TTC549 (cell line): ENCODE data around the gene PLXNA4.
"Not testable (repeated sequence)": the region's sequence is repeated elsewhere in the genome, so short reads cannot be mapped to it uniquely, and the experiment has no call there.

ENCODE experiments used
- FAIRE-seq: peaks from 2 replicates; lab custom pipeline; 2012; peaks lifted over from hg19 to GRCh38; lab: Jason Lieb, UNC

PLXNA4 gene

GRCh38 chr7:132575982-132576720 lies at the start of gene PLXNA4:
PLXNA4 (minus strand) TSS chr7:132576470; CDS start chr7:132508693, 67,777 bp downstream.
- no peak for FAIRE-seq

- FAIRE-seq, result no peak
Observed at GRCh38 chr7:132625651-132626050, 49.4 kb upstream of the PLXNA4 start.

- FAIRE-seq, result no peak
Observed at GRCh38 chr7:132622081-132622480, 45.8 kb upstream of the PLXNA4 start.

GRCh38 chr7:132619967-132620366 lies 43.7 kb upstream of the PLXNA4 start:
- no peak for FAIRE-seq

GRCh38 chr7:132618956-132619305 lies 42.7 kb upstream of the PLXNA4 start:
- FAIRE-seq, result no peak

GRCh38 chr7:132618271-132618955 lies 42.1 kb upstream of the PLXNA4 start:
- no peak for FAIRE-seq

GRCh38 chr7:132614428-132615318 lies 38.4 kb upstream of the PLXNA4 start:
- no peak for FAIRE-seq

- FAIRE-seq, result no peak
Observed at GRCh38 chr7:132613737-132614136, 37.5 kb upstream of the PLXNA4 start.

GRCh38 chr7:132610995-132611394 lies 34.7 kb upstream of the PLXNA4 start:
- FAIRE-seq, result no peak

GRCh38 chr7:132609906-132610520 lies 33.7 kb upstream of the PLXNA4 start:
- FAIRE-seq, result no peak

GRCh38 chr7:132609222-132609621 lies 33.0 kb upstream of the PLXNA4 start:
- FAIRE-seq, result no peak

GRCh38 chr7:132608523-132608922 lies 32.3 kb upstream of the PLXNA4 start:
- FAIRE-seq, result no peak

GRCh38 chr7:132607656-132608055 lies 31.4 kb upstream of the PLXNA4 start:
- no peak for FAIRE-seq

- no peak for FAIRE-seq
Observed at GRCh38 chr7:132604121-132604520, 27.9 kb upstream of the PLXNA4 start.

- FAIRE-seq, result no peak
Observed at GRCh38 chr7:132603220-132603833, 27.1 kb upstream of the PLXNA4 start.

GRCh38 chr7:132601783-132602182 lies 25.5 kb upstream of the PLXNA4 start:
- FAIRE-seq, result no peak

- FAIRE-seq, result no peak
Observed at GRCh38 chr7:132596588-132596987, 20.3 kb upstream of the PLXNA4 start.

GRCh38 chr7:132594741-132595140 lies 18.5 kb upstream of the PLXNA4 start:
- FAIRE-seq, result not testable (repeated sequence)

- no peak for FAIRE-seq
Observed at GRCh38 chr7:132592936-132593335, 16.7 kb upstream of the PLXNA4 start.

- FAIRE-seq, result no peak
Observed at GRCh38 chr7:132592231-132592920, 16.1 kb upstream of the PLXNA4 start.

- FAIRE-seq, result no peak
Observed at GRCh38 chr7:132590162-132590561, 13.9 kb upstream of the PLXNA4 start.
